ENCODE measurements around the gene SNX10.

- TF ChIP-seq CTCF (IDR thresholded peaks at IDR 0.05): no peak
- TF ChIP-seq POLR2A (IDR thresholded peaks at IDR 0.05): no peak
Measured at GRCh38 chr7:26343320-26343832, 51.7 kb downstream of the SNX10 start.

Measured in body of pancreas (tissue), 4 donors.